ENCODE data around the gene TGFB1I1.

- TF ChIP-seq GATA2 (IDR thresholded peaks at IDR 0.05; ENCODE audit: low read depth, low read length) (no peak), GATA3 (IDR thresholded peaks at IDR 0.05; ENCODE audit: low read depth, low read length) (no peak)
Measured at GRCh38 chr16:31471875-31472708, at the start of gene TGFB1I1.
